Spleen (tissue), 7 donors: ENCODE data around the gene IL34.
"Not testable (repeated sequence)": the region's sequence is repeated elsewhere in the genome, so short reads cannot be mapped to it uniquely, and the experiment has no call there.

Source experiments
- POLR2A ChIP-seq, 3 donors: fragments of 450-650 bp; IDR thresholded peaks; one replicate each; pipeline ENCODE4 v1.5.1; 2017; ENCODE audit warnings: antibody characterized with exemption in 3 of 3, mild to moderate bottlenecking in 1 of 3
- POLR2AphosphoS5 ChIP-seq, 3 donors: sonication (generic); formaldehyde crosslinking; IDR thresholded peaks; one replicate each; pipeline ENCODE4 v1.5.1; 2017; ENCODE audit warnings: antibody characterized with exemption in 3 of 3
- TF ChIP-seq, protein P1 (sequence below), 11 experiments: fragments of 200-600 bp in 7 of 11; fragments of 450-650 bp in 4 of 11; sonication (generic) in 4 of 11; IDR thresholded peaks in 8 of 11; conservative IDR thresholded peaks in 3 of 11; 1 replicate in 7 of 11; 2 replicates in 4 of 11; pipeline versions ENCODE4 v1.4.0 to v1.8.0; 2016 to 2021; ENCODE audit warnings: antibody characterized with exemption in 11 of 11, inconsistent platforms in 4 of 11, mild to moderate bottlenecking in 1 of 11
- donor health status: DM: no; HTN: no; CAD: no; lungs with moderate emphysema.
- donor health status: DM: no; HTN: no; CAD: no.
- donor health status: DM: no; HTN: no; CAD: no.

DNA sequence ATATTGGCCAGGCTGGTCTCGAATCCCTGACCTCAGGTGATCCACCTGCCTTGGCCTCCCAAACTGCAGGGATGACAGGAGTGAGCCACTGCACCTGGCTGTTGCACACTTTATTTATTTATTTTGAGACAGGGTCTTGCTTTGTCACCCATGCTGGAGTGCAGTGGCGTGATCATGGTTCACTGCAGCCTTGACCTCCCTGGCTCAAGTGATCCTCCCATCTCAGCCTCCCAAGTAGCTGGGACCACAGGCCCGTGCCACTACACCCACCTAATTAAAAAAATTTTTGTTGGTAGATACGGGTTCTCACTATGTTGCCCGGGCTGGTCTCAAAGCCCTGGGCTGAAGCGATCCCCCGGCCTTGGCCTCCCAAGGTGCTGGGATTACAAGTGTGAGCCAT, 3.1 kb upstream of the IL34 start:
- TF ChIP-seq POLR2A, POLR2AphosphoS5 (IDR thresholded peaks at IDR 0.05): not testable (repeated sequence)
- TF ChIP-seq, protein P1, sequence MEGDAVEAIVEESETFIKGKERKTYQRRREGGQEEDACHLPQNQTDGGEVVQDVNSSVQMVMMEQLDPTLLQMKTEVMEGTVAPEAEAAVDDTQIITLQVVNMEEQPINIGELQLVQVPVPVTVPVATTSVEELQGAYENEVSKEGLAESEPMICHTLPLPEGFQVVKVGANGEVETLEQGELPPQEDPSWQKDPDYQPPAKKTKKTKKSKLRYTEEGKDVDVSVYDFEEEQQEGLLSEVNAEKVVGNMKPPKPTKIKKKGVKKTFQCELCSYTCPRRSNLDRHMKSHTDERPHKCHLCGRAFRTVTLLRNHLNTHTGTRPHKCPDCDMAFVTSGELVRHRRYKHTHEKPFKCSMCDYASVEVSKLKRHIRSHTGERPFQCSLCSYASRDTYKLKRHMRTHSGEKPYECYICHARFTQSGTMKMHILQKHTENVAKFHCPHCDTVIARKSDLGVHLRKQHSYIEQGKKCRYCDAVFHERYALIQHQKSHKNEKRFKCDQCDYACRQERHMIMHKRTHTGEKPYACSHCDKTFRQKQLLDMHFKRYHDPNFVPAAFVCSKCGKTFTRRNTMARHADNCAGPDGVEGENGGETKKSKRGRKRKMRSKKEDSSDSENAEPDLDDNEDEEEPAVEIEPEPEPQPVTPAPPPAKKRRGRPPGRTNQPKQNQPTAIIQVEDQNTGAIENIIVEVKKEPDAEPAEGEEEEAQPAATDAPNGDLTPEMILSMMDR (IDR thresholded peaks at IDR 0.05 in 8 of 11, conservative IDR thresholded peaks at IDR 0.05 in 3 of 11): not testable (repeated sequence)
